ENCODE results near the gene ADIG.

ADIG gene

DNA sequence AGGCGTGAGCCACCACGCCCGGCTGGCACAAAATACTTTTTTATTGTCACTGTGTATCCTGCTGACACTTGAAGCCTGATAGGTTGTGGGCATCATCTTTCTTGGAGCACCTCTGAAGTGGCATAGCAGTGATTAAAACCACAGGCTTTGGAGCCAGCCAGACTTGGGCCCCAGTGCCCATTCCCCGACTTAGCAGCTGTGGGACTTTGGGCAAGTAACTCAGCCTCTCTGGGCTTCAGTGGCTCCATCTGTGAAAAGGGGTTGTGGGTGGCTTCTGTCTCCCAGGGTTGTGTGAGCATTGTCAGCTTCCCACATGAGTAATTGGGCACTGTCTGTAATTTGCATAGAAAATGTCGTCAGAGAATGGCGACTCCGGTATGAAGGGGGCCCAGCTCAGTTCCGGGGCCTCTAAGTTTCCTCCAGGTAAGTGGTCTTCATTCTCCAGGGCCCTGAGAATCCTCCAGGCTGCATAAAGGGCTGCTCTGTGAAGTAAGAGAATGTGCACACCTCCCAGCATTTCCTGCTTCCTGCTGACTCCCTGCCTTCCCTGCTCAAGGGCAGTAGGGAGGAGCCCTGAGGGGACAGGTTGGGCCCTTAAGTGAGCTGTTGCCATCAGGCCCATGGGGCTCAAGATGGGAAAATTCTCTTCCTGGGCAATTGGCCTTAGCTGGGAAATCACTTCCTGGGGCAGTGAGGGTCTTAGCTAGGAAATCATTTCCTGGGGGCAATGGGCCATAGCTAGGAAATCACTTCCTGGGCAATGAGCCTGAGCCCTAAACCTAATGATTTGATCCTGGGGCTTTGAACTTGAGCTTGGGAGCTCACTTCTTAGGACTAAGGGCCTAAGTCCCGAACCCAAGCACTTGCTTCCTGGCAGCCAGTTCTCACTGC is 47.8 kb downstream of the ADIG start:
- TF ChIP-seq, protein P1, sequence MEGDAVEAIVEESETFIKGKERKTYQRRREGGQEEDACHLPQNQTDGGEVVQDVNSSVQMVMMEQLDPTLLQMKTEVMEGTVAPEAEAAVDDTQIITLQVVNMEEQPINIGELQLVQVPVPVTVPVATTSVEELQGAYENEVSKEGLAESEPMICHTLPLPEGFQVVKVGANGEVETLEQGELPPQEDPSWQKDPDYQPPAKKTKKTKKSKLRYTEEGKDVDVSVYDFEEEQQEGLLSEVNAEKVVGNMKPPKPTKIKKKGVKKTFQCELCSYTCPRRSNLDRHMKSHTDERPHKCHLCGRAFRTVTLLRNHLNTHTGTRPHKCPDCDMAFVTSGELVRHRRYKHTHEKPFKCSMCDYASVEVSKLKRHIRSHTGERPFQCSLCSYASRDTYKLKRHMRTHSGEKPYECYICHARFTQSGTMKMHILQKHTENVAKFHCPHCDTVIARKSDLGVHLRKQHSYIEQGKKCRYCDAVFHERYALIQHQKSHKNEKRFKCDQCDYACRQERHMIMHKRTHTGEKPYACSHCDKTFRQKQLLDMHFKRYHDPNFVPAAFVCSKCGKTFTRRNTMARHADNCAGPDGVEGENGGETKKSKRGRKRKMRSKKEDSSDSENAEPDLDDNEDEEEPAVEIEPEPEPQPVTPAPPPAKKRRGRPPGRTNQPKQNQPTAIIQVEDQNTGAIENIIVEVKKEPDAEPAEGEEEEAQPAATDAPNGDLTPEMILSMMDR (IDR thresholded peaks at IDR 0.05; ENCODE audit: low read length, missing control alignments): no peak
- DNase-seq (ENCODE audit: low read depth): no peak
- no peak overlapping the region for H3K4me3 ChIP-seq (replicated peaks; ENCODE audit: low read depth, low read length)

DNA sequence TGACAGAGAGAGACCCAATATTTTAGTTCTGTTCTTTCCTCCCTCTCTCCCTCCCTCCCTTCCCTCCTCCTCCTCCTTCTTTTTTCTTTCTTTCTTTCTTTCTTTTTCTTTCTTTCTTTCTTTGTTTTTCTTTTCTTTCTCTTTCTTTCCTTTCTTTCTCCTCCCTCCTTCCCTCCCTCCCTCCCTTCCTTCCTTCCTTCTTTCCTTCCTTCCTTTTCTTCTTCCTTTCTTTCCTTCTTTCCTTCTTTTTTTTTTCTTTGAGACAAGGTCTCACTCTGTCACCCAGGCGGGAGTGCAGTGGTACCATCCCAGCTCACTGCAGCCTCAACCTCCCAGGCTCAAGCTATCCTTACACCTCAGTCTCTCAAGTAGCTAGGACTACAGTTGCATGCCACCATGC is 49.0 kb downstream of the ADIG start:
- TF ChIP-seq, protein P1 (IDR thresholded peaks at IDR 0.05; ENCODE audit: low read length, missing control alignments): no peak
- no peak overlapping the region for H3K4me3 ChIP-seq (replicated peaks; ENCODE audit: low read depth, low read length)
- DNase-seq (ENCODE audit: low read depth): no peak

DNA sequence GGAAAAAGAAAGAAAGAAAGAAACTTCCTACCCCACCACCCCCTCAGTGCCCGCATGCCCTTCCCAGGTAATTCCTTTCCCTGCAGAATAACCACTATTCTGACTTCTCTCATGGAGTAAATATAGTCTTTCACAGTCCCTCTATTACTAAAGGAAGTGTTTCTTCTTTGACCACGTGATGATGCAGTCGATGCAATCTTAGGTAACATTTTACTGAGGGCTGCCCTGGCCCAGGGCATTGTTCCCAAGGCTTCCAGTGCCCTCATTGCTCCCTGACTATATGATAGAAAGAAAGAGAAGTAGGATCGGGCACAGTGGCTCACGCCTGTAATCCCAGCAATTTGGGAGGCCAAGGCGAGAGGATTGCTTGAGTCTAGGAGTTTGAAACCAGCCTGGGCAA is 49.7 kb downstream of the ADIG start:
- no peak for DNase-seq (ENCODE audit: low read depth)
- TF ChIP-seq, protein P1 (IDR thresholded peaks at IDR 0.05; ENCODE audit: low read length, missing control alignments): no peak
- no peak overlapping the region for H3K4me3 ChIP-seq (replicated peaks; ENCODE audit: low read depth, low read length)

DNA sequence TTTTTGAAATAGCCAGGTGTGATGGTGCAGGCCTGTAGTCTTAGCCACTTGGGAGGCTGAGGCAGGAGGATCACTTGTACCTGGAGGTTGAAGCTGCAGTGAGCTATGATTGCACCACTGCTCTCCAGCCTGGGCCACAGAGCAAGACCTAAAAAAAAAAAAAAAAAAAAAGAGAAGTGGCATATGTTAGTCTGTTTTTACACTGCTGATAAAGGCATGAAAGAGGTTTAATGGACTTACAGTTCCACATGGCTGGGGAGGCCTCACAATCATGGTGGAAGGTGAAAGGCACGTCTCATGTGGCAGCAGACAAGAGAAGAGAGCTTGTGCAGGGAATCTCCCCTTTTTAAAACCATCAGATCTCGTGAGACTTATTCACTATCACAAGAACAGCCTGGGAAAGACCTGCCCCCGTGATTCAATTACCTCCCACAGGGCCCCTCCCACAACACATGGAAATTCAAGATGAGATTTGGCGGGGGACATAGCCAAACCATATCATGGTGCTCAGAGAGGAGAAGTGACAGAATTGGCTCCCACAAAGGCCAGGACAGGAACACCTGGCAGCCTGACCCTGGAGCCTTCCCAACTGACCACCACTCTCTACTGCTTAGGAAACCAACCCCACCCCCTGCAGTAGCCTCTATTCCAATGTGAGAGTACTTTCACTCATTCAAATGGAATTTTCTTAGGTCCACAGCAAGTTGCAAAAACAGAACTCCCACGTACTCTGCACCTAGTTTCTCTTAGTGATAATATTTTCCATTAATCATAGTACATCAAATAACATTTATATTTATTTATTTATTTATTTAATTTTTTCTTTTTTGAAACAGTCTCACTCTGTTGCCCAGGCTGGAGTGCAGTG is 50.4 kb downstream of the ADIG start:
- no peak overlapping the region for H3K4me3 ChIP-seq (replicated peaks; ENCODE audit: low read depth, low read length)
- TF ChIP-seq, protein P1 (IDR thresholded peaks at IDR 0.05; ENCODE audit: low read length, missing control alignments): no peak
- DNase-seq (ENCODE audit: low read depth): peak; percentile 47

DNA sequence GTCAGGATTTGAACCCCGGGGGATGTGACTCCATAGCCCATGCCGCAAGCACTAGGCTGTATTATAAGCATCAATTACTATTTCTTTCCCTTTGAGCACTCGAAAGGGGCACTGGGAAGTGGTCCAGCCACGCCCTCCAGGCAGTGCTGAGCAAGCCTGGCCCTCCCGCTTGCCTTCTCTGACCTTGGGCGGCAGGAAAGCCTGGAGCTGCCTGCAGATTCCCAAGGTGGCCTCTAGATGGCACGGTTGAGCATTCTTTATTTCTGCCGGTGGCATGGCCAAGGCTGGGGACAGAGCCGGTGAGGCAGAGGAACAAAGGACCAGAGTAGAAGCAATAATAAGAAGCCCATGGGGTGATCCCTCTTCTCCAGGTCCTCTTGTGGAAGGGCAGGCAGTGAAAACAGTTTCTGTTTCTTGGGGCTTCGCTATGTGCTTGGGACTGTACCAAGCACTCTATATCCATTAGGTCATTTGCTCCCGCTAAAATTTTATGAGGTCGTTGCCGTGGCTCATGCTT is 52.6 kb downstream of the ADIG start:
- DNase-seq (ENCODE audit: low read depth): peak; percentile 57
- TF ChIP-seq, protein P1 (IDR thresholded peaks at IDR 0.05; ENCODE audit: low read length, missing control alignments): peak; percentile 92
- no peak overlapping the region for H3K4me3 ChIP-seq (replicated peaks; ENCODE audit: low read depth, low read length)

DNA sequence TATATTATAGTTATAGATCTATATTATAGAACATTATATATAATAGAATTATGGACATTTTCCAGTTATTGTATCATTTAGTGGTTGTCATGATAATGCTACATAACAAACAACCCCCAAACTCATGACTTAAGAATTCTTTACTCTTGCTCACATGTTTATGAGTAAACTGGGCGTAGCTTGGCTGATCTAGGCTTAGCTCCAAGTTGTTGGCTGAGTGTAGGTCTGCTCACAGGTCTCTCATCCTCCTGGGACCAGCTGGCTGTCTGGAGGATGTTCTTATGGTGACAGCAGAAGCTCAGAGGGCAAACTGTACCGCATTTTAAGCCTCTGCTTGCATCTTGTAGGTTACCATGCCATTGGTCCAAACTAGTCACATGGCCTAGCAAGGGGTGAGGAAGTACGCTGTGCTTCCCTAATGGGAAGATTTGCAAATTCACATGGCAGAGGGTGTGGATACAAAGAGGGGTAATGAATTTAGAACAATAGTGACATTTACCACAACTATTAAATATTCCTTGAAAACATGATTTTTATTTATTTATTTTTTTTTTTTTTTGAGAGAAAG is 54.8 kb downstream of the ADIG start:
- TF ChIP-seq, protein P1 (IDR thresholded peaks at IDR 0.05; ENCODE audit: low read length, missing control alignments): no peak
- DNase-seq (ENCODE audit: low read depth): peak; percentile 33
- no peak overlapping the region for H3K4me3 ChIP-seq (replicated peaks; ENCODE audit: low read depth, low read length)

Data from fibroblast of pulmonary artery (primary cell).